Pulmonary artery endothelial cell (primary cell): ENCODE results near the gene SP140. TPM values are rescaled to one million over a fixed set of nuclear protein-coding genes. Genes with fewer than 3 reads are reported as not detected.
"Not testable (repeated sequence)": the region's sequence is repeated elsewhere in the genome, so short reads cannot be mapped to it uniquely, and the experiment has no call there.

Experiments used
- DNase-seq: peaks from one replicate; pipeline ENCODE4 v3.0.0-alpha.2; 2011; ENCODE audit warnings: low read depth, low spot score
- total RNA-seq: library from RNA; depleted of rRNA; stranded (reverse); fragments of >200 nt; gene quantifications from 2 replicates; pipeline ENCODE4 v1.2.3, GENCODE V29; 2014

The SP140 gene
- total RNA-seq, 1 donor from 2014 or later, result not detected

- no peak for DNase-seq
Measured at GRCh38 chr2:230282936-230283335, 57.4 kb downstream of the SP140 start.

- DNase-seq, result no peak
Measured at GRCh38 chr2:230286048-230286447, 60.5 kb downstream of the SP140 start.

GRCh38 chr2:230289311-230289710 is 63.8 kb downstream of the SP140 start:
- DNase-seq, result not testable (repeated sequence)

DNA sequence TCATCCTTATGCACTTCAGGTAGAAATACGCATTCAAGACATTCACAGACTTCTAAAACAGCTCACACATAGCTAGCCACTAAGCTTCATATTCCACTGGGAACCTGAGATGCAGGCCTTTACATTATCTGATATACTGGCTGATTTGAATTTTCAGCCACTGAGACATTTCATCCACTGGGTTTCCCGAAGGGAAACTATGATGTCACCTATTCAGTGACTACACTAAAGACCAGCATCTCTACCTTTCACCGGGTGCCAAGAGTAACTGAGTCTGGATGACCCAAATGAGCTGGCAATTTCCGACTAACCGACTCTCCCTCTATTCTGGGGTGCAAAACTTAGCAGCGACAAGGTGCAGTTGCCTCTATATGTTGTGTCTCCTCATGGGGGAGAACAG is 69.7 kb downstream of the SP140 start:
- DNase-seq, result no peak

GRCh38 chr2:230296917-230297316 is 71.4 kb downstream of the SP140 start:
- DNase-seq, result no peak

DNA sequence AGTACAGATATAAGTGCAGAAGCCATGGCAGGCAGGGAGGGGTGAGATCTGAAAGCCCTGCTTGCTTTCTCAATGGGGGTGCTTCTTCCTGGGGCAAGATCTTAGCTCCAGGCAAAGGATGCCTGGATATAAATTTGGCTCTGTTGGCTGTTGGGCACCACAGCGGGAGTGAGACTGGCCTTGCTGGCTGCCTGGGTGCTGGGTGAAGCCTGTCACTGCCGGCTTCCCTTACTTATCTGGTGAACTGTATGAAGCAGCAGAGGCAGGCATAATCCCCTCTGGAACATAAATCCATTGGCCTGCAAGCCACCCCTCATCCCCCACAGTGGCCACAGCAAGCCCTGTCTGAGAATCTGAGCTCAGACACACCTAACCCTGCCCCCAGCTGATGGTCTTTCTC is 74.1 kb downstream of the SP140 start:
- no peak for DNase-seq

DNA sequence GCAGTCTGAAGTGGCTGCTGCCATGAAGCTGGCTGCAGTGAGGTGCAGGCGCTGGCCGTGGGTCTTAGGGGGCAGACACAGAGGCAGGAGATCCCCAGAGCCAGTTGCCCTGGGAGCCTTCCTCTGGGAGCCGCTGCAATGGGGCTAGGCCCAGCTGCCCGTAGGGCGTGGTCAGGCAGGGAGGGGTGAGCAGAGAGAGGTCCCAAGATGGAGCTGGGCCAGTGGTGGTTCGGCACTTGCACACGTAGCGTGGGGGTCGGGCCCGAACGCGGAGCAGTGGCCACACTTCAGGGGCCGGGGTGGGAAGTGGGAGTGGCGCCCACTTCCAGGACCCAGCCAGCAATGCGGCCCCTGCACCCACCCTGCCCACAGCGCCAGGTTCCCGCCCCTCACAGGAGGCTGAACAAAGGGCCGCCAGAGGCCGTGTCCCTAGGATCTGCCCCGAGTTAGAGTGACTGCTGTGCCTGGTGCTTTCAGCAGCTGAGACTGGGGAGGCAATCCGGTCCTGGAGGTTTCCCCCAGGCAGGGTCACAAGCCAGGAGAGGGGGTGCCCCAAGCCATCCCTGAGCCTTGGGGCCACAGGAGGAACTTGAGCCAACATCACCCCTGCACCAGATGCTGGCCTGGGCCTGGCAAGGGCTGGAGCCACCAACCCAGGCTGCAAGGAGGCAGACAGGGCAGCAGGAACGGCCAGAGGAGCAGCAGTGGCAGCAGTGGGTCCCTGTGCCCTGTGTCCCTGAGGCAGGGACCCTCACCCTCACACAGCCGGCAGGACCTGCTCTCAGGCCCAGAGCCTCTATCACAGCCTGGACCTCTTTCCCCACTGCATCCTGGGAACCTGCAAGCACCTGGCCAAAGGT is 80.1 kb downstream of the SP140 start:
- no peak for DNase-seq

GRCh38 chr2:230306474-230306873 is 80.9 kb downstream of the SP140 start:
- no peak for DNase-seq

DNA sequence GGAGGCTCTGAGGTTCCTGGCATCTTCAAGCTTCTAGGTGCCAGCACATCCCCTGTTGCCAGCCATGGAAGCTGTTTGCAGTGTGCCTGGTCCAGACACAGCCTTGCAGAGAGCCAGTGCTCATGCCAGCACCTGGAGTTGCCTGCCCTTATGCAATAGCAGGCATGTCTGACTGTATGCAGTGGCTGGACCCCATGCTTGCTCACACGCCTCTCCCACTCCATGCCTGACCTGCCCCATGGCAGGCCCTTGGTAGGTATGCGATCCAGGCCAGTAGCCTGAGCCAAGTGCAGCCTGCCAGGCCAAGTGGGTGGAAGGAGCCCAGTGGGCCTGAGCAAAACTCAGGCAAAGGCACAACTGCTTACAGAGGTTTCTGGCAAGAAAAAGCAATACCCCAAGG is 81.9 kb downstream of the SP140 start:
- no peak for DNase-seq

GRCh38 chr2:230308402-230309000 is 83.0 kb downstream of the SP140 start:
- DNase-seq, result no peak

GRCh38 chr2:230310792-230311191 is 85.3 kb downstream of the SP140 start:
- DNase-seq, result not testable (repeated sequence)

DNA sequence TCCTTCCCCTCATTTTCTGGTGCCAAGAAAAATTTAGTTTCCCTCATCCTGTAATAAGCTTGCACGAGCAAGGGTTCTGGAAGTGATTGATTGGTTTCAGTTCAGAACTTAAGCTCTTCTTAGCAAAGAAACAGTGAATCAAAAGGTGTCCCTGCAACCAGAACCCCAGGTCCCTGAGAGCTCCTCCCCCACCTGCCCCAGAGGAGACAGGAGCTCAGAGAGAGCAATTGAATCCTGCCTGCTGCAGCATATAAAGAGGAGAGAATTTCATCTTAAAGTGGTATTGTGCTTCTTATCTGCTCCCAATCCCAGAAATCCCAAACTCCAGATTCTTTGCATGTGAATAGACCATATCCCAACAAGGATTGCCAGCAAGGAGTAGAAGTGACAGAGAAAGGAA is 86.1 kb downstream of the SP140 start:
- DNase-seq, result not testable (repeated sequence)

DNA sequence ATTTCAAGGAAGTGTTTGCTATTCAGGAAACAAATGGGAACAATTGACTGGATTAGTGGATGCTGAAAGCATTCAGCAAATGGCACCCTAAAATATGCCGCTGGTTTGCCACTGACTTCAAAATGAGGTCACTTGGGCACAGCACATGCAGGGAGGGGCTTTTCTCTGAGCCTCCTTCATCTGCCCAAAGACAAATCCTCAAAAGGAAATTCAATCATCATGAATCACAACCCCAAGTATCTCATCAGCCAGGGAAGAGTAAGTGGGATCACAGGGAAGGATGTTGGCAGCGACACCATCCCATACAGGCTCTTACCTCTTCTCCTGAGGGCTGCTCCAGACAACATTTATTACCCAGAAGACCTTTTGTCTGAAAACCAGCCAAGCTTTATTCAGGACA is 87.1 kb downstream of the SP140 start:
- no peak for DNase-seq

- DNase-seq, result no peak
Measured at GRCh38 chr2:230317366-230317765, 91.8 kb downstream of the SP140 start.

- DNase-seq, result no peak
Measured at GRCh38 chr2:230318190-230319121, 92.9 kb downstream of the SP140 start.

- no peak for DNase-seq
Measured at GRCh38 chr2:230319211-230319862, 93.8 kb downstream of the SP140 start.

DNA sequence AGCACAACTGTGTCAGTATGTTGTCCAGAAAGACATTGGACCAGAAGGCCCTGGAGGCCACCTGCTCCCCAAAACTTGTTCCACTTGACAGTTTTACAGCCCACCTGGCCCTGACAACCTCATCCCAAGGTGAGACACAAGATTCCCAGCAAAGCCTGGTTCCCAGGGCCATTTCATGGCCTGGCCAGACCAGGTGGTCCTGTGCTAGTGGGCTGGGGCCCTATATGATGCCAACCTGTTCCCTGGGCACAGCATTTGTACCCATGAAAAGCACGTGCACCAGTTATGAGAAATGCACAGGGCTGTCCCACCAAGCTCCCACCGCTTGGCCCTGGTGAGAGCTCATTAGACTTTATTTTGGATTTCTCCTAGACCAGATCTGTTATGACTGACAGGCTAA is 95.5 kb downstream of the SP140 start:
- no peak for DNase-seq

- no peak for DNase-seq
Measured at GRCh38 chr2:230322561-230323384, 97.2 kb downstream of the SP140 start.

- no peak for DNase-seq
Measured at GRCh38 chr2:230323385-230324106, 98.0 kb downstream of the SP140 start.

GRCh38 chr2:230324503-230324902 is 99.0 kb downstream of the SP140 start:
- no peak for DNase-seq
